ENCODE results near the gene FTSJ3. TPM values are rescaled to one million over a fixed set of nuclear protein-coding genes. Genes with fewer than 3 reads are reported as not detected.

Gene FTSJ3
- total RNA-seq, 1 donor from 2014 or later: 50.2 TPM

DNA sequence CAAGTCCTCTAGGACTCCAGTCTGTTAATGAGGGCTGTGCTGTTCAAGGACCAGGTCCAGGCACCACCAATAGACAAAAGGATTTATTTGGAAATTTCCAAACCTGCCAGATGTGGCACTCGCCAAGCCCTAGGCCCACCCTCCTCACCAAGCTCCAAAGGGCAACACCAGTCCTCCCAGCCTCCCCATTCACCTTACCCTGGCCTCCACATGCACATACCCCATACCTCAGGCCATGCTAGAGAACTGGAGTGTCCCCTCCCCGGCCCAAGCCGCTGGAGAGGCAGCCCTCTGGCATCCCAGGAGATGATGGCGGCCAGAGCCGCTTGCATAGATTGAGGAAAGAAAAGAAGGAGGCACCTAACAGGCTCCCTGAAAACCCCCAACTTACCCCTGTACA is 4.6 kb upstream of the FTSJ3 start:
- Mint-ChIP-seq H3K9me3 (ENCODE audit: unreplicated experiment) (no peaks in the 10 kb centered on the region), H3K4me3 (ENCODE audit: unreplicated experiment) (peak overlapping the region; percentile 22), H3K27me3 (ENCODE audit: low read depth, unreplicated experiment) (no peaks in the 10 kb centered on the region), H3K4me1 (ENCODE audit: low read depth, unreplicated experiment) (peaks cover 2% of the 10 kb centered on the region), H3K36me3 (ENCODE audit: low read depth, unreplicated experiment) (peaks cover 31% of the 10 kb centered on the region), H3K27ac (ENCODE audit: unreplicated experiment) (no peak overlapping the region)
- Histone ChIP-seq H3K27ac (ENCODE audit: low read depth, low read length) (no peak overlapping the region), H3K36me3 (ENCODE audit: insufficient read depth, low read length) (peaks cover 60% of the 10 kb centered on the region), H3K27me3 (ENCODE audit: insufficient read depth, low read length) (no peaks in the 10 kb centered on the region), H3K9me3 (ENCODE audit: insufficient read depth, low read depth, low read length) (no peaks in the 10 kb centered on the region), H3K9ac (ENCODE audit: low read length) (no peak overlapping the region), H3K79me2 (ENCODE audit: insufficient read depth, low read length) (peaks cover 45% of the 10 kb centered on the region), H3K4me1 (ENCODE audit: insufficient read depth, low read length) (peaks cover 11% of the 10 kb centered on the region), H4K20me1 (ENCODE audit: insufficient read depth, low read length) (peaks cover 81% of the 10 kb centered on the region), H3K4me3 (ENCODE audit: insufficient read depth, low read depth, low read length) (no peak overlapping the region), H2AFZ (ENCODE audit: low read depth, low read length) (no peak overlapping the region), H3K4me2 (ENCODE audit: low read length) (no peak overlapping the region)
- no peak for DNase-seq (ENCODE audit: low read depth)
- no peak for FAIRE-seq
- no peak for TF ChIP-seq EZH2 (IDR thresholded peaks at IDR 0.05; ENCODE audit: insufficient read depth, low read length)

DNA sequence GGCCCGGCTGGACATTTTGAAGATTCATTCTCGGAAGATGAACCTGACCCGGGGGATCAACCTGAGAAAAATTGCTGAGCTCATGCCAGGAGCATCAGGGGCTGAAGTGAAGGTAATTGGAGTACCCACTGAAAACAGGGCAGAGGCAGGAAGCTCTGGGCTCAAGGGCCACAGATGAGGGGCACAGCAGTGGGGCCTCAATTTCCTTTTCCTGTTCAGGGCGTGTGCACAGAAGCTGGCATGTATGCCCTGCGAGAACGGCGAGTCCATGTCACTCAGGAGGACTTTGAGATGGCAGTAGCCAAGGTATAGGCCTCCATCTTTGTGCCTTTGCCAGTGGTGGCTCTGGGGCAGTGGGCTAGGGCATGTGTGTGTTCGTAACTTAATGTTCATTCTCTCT is 4.0 kb upstream of the FTSJ3 start:
- Mint-ChIP-seq H3K4me3 (ENCODE audit: unreplicated experiment) (no peak overlapping the region), H3K36me3 (ENCODE audit: low read depth, unreplicated experiment) (peaks cover 31% of the 10 kb centered on the region), H3K9me3 (ENCODE audit: unreplicated experiment) (no peaks in the 10 kb centered on the region), H3K27ac (ENCODE audit: unreplicated experiment) (peak overlapping the region; percentile 12), H3K27me3 (ENCODE audit: low read depth, unreplicated experiment) (no peaks in the 10 kb centered on the region), H3K4me1 (ENCODE audit: low read depth, unreplicated experiment) (peaks cover 2% of the 10 kb centered on the region)
- H3K9me3 ChIP-seq (ENCODE audit: insufficient read depth, low read depth, low read length): no peaks in the 10 kb centered on the region
- H3K27me3 ChIP-seq (ENCODE audit: insufficient read depth, low read length): no peaks in the 10 kb centered on the region
- no peak overlapping the region for H3K9ac ChIP-seq (ENCODE audit: low read length)
- FAIRE-seq: no peak
- H3K4me2 ChIP-seq (ENCODE audit: low read length): no peak overlapping the region
- H3K79me2 ChIP-seq (ENCODE audit: insufficient read depth, low read length): peaks cover 42% of the 10 kb centered on the region
- H2AFZ ChIP-seq (ENCODE audit: low read depth, low read length): no peak overlapping the region
- no peak overlapping the region for H3K4me3 ChIP-seq (ENCODE audit: insufficient read depth, low read depth, low read length)
- TF ChIP-seq, protein P1, sequence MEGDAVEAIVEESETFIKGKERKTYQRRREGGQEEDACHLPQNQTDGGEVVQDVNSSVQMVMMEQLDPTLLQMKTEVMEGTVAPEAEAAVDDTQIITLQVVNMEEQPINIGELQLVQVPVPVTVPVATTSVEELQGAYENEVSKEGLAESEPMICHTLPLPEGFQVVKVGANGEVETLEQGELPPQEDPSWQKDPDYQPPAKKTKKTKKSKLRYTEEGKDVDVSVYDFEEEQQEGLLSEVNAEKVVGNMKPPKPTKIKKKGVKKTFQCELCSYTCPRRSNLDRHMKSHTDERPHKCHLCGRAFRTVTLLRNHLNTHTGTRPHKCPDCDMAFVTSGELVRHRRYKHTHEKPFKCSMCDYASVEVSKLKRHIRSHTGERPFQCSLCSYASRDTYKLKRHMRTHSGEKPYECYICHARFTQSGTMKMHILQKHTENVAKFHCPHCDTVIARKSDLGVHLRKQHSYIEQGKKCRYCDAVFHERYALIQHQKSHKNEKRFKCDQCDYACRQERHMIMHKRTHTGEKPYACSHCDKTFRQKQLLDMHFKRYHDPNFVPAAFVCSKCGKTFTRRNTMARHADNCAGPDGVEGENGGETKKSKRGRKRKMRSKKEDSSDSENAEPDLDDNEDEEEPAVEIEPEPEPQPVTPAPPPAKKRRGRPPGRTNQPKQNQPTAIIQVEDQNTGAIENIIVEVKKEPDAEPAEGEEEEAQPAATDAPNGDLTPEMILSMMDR (IDR thresholded peaks at IDR 0.05; ENCODE audit: insufficient read depth, low read depth, low read length): no peak
- H3K36me3 ChIP-seq (ENCODE audit: insufficient read depth, low read length): peaks cover 60% of the 10 kb centered on the region
- no peak overlapping the region for H3K27ac ChIP-seq (ENCODE audit: low read depth, low read length)
- DNase-seq (ENCODE audit: low read depth): no peak
- peaks cover 11% of the 10 kb centered on the region for H3K4me1 ChIP-seq (ENCODE audit: insufficient read depth, low read length)
- H4K20me1 ChIP-seq (ENCODE audit: insufficient read depth, low read length): peaks cover 76% of the 10 kb centered on the region

DNA sequence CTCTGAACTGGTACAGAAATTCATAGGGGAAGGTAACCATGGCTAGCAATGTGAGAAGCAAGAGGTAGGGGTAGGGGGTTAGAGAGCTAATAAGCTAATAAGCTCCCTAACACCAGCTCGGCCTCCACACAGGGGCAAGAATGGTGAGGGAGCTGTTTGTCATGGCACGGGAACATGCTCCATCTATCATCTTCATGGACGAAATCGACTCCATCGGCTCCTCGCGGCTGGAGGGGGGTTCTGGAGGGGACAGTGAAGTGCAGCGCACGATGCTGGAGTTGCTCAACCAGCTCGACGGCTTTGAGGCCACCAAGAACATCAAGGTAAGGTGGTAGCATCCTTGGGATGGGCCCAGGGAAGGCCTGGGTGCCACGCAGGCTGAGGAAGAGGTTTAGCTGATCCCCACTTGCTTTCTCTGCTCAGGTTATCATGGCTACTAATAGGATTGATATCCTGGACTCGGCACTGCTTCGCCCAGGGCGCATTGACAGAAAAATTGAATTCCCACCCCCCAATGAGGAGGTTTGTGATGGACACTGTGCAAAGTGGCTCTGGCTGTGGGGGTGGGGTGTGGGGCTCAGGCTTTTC is 3.5 kb upstream of the FTSJ3 start:
- Histone ChIP-seq H3K9me3 (ENCODE audit: insufficient read depth, low read depth, low read length) (no peaks in the 10 kb centered on the region), H3K4me1 (ENCODE audit: insufficient read depth, low read length) (peaks cover 13% of the 10 kb centered on the region), H3K27me3 (ENCODE audit: insufficient read depth, low read length) (no peaks in the 10 kb centered on the region), H3K36me3 (ENCODE audit: insufficient read depth, low read length) (peaks cover 58% of the 10 kb centered on the region), H3K4me3 (ENCODE audit: insufficient read depth, low read depth, low read length) (no peak overlapping the region), H4K20me1 (ENCODE audit: insufficient read depth, low read length) (peaks cover 81% of the 10 kb centered on the region), H3K9ac (ENCODE audit: low read length) (no peak overlapping the region), H3K79me2 (ENCODE audit: insufficient read depth, low read length) (peaks cover 47% of the 10 kb centered on the region), H3K27ac (ENCODE audit: low read depth, low read length) (no peak overlapping the region), H2AFZ (ENCODE audit: low read depth, low read length) (no peak overlapping the region), H3K4me2 (ENCODE audit: low read length) (no peak overlapping the region)
- Mint-ChIP-seq H3K27ac (ENCODE audit: unreplicated experiment) (no peak overlapping the region), H3K4me1 (ENCODE audit: low read depth, unreplicated experiment) (peaks cover 4% of the 10 kb centered on the region), H3K36me3 (ENCODE audit: low read depth, unreplicated experiment) (peaks cover 31% of the 10 kb centered on the region), H3K27me3 (ENCODE audit: low read depth, unreplicated experiment) (no peaks in the 10 kb centered on the region), H3K9me3 (ENCODE audit: unreplicated experiment) (no peaks in the 10 kb centered on the region), H3K4me3 (ENCODE audit: unreplicated experiment) (no peak overlapping the region)
- DNase-seq (ENCODE audit: low read depth): no peak
- TF ChIP-seq, protein P1 (IDR thresholded peaks at IDR 0.05; ENCODE audit: insufficient read depth, low read depth, low read length): no peak
- TF ChIP-seq EZH2 (IDR thresholded peaks at IDR 0.05; ENCODE audit: insufficient read depth, low read length): no peak
- FAIRE-seq: no peak

All from astrocyte (in vitro differentiated cells and primary cell).